GM21367 (cell line): ENCODE measurements around the gene FMOD.
"Not testable (repeated sequence)": the region's sequence is repeated elsewhere in the genome, so short reads cannot be mapped to it uniquely, and the experiment has no call there.

Source experiments
- ATAC-seq: cut with Tn5 transposase; IDR thresholded peaks from one replicate; pipeline ENCODE4 v1.9.1; 2021; ENCODE audit not compliant: unreplicated experiment

FMOD gene

GRCh38 chr1:203326830-203327683, 23.9 kb downstream of the FMOD start:
- ATAC-seq = peak; percentile 53

- ATAC-seq = no peak
Observed at GRCh38 chr1:203325418-203326091, 25.4 kb downstream of the FMOD start.

GRCh38 chr1:203325026-203325417, 25.9 kb downstream of the FMOD start:
- peak; percentile 20 for ATAC-seq

- no peak for ATAC-seq
Observed at GRCh38 chr1:203324105-203325025, 26.6 kb downstream of the FMOD start.

GRCh38 chr1:203323587-203323986, 27.3 kb downstream of the FMOD start:
- ATAC-seq = no peak

- no peak for ATAC-seq
Observed at GRCh38 chr1:203322500-203323179, 28.3 kb downstream of the FMOD start.

- ATAC-seq = no peak
Observed at GRCh38 chr1:203321273-203322052, 29.5 kb downstream of the FMOD start.

GRCh38 chr1:203320591-203321272, 30.2 kb downstream of the FMOD start:
- peak; percentile 41 for ATAC-seq

- ATAC-seq = no peak
Observed at GRCh38 chr1:203318229-203318517, 32.7 kb downstream of the FMOD start.

GRCh38 chr1:203317429-203318228, 33.3 kb downstream of the FMOD start:
- ATAC-seq = no peak

- no peak for ATAC-seq
Observed at GRCh38 chr1:203316626-203317093, 34.3 kb downstream of the FMOD start.

- not testable (repeated sequence) for ATAC-seq
Observed at GRCh38 chr1:203314025-203314759, 36.7 kb downstream of the FMOD start.

- ATAC-seq = no peak
Observed at GRCh38 chr1:203311368-203312301, 39.3 kb downstream of the FMOD start.

GRCh38 chr1:203308923-203309331, 42.0 kb downstream of the FMOD start:
- no peak for ATAC-seq

GRCh38 chr1:203308328-203308922, 42.5 kb downstream of the FMOD start:
- ATAC-seq = no peak

GRCh38 chr1:203307641-203308126, 43.2 kb downstream of the FMOD start:
- no peak for ATAC-seq
